ENCODE data around the gene ZNF22.

Gene ZNF22

DNA sequence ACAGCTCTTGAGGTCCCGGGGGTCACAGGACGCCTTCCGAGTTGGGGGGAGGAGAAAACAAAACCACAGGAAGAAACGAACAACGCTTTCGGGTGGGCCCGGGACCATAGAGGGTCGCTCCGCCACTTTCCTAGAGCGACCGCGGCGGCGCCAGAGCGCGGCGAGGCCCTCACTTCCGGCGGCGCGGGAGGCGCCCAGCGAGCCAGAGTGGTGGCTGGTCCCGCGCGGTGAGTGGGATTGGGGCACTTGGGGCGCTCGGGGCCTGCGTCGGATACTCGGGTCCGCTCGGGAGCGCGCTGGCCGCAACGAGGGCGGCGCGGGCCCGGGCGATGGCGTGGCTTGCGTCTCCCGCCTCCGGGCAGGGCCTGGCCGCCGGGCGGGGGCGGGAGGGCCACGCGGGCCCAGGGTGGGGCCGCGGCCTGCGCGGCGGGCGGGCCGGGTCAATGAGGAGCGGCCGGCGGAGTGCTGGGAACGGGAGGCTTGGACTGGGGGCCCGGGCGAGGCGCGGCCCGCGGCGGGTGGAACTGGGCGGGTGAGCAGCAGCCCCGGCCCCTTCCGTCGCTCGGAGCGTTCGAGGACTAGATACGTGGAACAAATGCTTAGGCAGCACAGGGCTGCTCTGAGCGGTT lies at the start of gene ZNF22:
TSS of gene ZNF22 (plus strand) at position 172 of the 629 bp plus-strand sequence. CDS start 2,446 bp downstream, outside the sequence.
- H3K4me3 ChIP-seq (ENCODE audit: low read length), result peak within 1 kb of the TSS; percentile 91
- no peak for TF ChIP-seq ZNF274 (IDR thresholded peaks at IDR 0.05; ENCODE audit: low read depth, low read length)

DNA sequence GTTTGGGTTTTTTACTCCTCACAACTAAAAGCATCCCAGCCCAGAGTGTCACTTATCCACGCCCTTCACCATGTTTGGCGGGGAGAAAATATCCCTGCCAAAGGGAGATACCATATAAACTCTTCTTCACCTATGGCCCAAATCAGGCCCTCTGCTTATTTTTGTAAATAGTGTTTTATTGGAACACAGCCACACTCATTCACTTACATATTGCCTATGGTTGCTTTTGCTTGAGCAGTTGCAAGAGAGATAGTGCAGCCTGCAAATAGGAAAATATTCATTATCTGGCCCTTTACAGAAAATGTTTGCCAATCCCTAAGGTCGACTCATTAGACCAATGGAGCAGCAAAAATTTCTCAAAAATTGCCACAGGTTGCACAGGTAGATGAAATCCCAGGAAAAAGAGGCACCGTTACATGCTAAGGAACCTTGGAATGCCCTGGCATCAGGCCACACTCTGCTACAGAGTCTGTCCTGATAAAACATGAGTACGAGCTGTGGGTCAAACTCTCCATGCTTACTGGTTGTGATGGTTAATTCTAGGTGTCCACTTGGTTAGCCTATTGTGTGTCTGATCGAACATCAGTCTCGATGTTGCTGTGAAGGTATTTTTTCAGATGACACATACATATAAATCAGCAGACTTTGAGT lies 49.0 kb upstream of the ZNF22 start:
- TF ChIP-seq ZNF274 (IDR thresholded peaks at IDR 0.05; ENCODE audit: low read depth, low read length), result no peak
- no peak overlapping the region for H3K4me3 ChIP-seq (ENCODE audit: low read length)

DNA sequence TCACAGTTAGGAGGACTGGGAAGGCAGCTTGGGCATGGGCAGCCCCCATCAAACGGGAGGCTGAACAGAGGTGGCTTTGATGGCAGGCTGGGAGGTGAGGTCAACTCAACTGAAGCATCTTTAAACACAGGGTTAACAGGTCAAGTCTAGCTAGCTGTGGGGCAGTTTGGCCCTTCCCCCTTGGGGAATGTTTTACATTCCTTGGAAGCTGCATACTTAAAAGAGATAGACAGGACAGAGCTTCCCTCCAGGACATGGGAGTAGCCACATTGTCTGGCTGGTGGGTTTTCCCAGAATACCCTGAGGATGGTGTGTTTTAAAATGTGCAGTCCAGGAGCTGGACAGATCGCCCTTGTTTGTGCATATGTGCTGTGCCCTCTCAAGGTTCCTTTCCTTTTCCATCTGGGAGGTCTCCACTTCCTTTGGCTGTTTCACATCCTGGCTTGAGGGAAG lies 47.9 kb upstream of the ZNF22 start:
- no peak overlapping the region for H3K4me3 ChIP-seq (ENCODE audit: low read length)
- TF ChIP-seq ZNF274 (IDR thresholded peaks at IDR 0.05; ENCODE audit: low read depth, low read length), result no peak

DNA sequence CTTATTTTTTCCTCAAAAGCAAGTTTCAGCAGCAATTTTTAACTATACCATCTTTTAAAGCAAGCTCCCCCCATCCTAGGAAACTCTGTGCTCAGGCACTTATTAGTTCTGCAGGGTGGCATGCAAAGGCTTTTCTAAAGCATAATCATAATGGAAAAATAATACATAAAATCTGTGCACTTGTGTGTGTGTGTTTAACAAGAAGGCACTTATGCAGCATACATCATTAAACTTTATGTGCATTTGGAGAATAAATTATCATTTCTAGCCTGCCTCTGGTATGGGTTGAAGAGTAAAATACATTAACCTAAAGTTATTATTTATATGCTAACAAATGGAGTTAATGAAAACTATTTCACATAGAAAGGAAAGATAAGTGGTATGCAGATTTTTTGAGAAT lies 46.7 kb upstream of the ZNF22 start:
- no peak for TF ChIP-seq ZNF274 (IDR thresholded peaks at IDR 0.05; ENCODE audit: low read depth, low read length)

DNA sequence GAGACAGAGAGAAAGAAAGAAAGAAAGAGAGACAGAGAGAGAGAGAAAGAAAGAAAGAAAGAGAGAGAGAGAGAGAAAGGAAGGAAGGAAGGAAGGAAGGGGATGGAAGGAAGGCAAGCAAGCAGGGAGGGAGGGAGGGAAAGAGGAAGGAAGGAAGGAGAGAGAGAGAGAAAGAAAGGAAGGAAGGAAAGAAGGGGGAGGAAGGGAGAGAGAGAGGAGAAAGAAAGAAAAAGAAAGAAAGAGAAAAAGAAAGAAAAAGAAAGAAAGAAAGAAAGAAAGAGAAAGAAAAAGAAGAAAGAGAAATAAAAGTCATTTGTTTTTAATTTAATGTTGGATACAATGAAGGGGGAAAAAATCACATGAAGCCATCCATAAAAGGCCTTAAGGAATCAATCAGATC lies 45.8 kb upstream of the ZNF22 start:
- TF ChIP-seq ZNF274 (IDR thresholded peaks at IDR 0.05; ENCODE audit: low read depth, low read length), result no peak

More for the DNA sequence above, 46.7 kb upstream of the ZNF22 start:
- H3K4me3 ChIP-seq (ENCODE audit: low read length), result no peak overlapping the region

DNA sequence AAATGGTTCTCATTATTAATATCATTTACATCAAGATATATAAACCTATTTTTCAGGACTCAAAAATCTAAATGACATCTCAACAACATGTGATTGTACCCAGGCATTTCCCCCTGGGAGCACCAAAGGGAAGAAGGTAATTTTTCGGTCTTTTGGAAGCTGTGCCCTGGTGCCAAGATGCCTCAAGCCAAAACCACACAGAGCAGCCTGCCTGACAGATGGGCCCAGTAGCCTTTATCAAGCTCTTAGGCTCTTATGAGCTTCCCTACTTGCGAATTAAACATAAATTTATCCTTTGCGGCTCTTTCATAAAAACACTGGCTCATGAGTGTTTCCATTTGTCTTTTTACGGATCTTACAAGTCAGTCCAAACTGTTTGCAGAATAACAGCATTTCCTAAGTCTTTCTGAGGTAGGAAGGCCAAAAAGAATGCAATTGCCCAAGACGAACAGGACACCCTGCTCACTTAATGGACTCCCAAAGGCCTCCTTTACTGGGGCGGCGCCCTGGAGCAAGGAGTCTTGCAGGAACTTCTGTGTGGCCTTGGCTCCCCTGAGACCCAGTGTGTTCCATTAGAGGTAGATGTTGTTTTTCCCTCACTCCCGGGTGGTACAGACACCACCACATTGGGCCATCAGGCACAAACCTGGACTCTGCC lies 45.2 kb upstream of the ZNF22 start:
- no peak overlapping the region for H3K4me3 ChIP-seq (ENCODE audit: low read length)
- no peak for TF ChIP-seq ZNF274 (IDR thresholded peaks at IDR 0.05; ENCODE audit: low read depth, low read length)

More for the DNA sequence above, 45.8 kb upstream of the ZNF22 start:
- H3K4me3 ChIP-seq (ENCODE audit: low read length), result no peak overlapping the region

DNA sequence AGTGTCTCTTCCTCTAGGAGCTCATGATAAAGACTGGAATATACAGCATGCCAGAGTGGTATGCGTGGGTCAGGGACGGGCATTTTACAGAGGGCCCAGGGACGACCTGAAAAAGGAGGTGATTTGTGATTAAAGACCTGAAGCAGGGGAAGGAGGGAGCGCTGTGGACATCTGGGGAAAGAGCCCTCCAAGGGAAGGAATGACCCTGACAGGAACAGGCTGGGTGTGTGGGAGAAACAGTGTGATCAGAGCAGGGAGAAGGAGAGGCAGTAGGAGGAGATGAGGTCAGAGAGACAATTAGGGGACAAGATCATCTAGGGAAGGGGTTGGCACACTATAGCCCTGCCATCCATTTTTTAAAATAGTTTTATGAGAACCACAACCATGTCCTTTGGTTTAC lies 44.5 kb upstream of the ZNF22 start:
- TF ChIP-seq ZNF274 (IDR thresholded peaks at IDR 0.05; ENCODE audit: low read depth, low read length), result no peak
- H3K4me3 ChIP-seq (ENCODE audit: low read length), result no peak overlapping the region

DNA sequence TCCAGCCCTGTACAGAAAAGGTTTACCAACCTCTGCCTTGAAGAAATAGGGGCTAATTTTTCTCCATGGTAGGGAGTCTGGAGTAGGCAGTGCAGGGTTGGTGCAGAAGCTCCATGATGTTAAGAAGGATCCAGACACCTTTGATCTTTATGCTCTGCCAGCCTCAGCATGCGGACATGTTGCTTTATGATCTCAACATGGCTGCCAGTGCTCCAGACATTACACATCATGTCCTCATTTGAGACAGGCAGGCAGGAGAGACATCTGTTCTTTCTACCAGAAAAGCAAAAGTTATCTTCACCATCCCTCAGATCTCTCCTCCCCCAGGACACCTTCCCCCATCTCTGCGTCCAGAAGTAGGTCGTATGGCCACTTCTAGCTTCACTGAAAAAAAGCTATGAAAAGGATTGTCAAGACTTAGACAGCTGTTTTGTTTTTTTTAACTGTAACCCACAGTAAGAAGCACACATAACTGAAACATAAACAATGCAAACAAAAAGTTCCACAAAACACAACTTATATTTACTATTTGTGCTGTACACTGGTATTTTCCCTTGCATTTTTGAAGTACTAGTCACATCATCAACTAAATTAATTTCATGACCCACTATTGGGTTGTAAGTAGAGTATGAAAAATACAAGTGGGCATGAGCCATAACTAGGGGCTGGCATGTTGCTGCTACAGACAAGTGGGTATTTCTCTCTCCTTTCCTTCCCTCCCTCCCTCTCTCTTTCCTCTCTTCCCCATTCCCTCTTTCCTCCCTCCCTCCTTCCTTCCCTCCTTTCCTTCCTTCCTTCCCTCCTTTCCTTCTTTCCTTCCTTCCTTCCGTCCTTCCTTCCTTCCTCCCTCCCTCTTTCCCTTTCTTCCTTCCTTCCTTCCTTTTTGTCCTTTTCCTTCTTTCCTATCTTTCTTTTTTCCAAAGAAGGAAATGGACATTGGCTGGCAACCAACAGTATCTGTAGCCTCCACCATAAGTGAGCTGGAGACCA lies 43.7 kb upstream of the ZNF22 start:
- no peak overlapping the region for H3K4me3 ChIP-seq (ENCODE audit: low read length)
- TF ChIP-seq ZNF274 (IDR thresholded peaks at IDR 0.05; ENCODE audit: low read depth, low read length), result no peak

DNA sequence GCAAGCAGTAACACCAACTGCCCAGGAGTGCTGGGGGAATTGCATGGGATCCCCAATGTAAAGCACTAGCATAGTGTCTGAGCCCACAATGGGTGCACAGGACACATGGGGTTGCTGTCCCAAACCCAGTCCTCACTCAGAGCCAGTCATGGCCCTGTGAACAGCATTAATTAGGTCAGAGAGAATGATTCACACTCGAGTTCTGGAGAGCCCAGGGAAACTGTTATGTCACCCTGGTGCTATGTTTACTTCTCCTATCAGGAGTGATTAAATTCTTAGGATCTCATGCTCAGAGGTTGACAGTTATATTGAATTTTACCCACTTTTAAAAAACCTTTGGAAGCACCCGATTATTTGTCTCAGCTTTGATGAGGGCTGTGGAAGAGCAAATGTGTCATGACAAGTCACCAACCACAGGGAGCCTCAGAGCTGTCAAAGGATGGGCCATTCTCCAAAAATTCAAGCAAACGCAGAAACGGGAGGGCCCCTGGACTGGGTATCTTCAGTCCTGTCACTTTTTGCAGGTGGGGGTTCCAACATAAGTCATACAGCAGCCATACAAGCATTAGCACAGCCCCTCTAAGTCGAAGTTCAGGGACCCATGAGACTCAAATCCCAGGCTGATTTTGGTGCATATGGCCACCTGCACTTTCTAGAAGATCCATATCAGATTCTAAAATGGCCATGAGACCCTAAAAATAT lies 42.4 kb upstream of the ZNF22 start:
- peak overlapping the region; percentile 97 for H3K4me3 ChIP-seq (ENCODE audit: low read length)
- TF ChIP-seq ZNF274 (IDR thresholded peaks at IDR 0.05; ENCODE audit: low read depth, low read length), result no peak

DNA sequence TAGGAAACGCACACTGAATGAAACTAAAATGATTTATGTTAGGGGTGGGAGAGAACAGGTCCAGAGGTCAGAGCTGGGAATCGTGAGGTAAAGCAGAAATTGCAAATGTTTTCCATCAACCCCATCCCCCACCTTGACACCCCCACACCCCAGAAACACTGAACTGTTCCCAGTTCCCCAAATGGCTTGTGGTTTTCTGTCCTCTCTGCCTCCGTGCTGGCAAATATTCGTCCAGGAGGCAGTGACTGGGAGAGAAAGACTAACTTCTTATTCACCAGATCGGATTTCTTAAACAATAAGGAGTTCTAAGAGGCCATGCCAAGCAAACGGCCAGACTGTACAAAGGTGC lies 41.9 kb upstream of the ZNF22 start:
- H3K4me3 ChIP-seq (ENCODE audit: low read length), result peak overlapping the region; percentile 97
- TF ChIP-seq ZNF274 (IDR thresholded peaks at IDR 0.05; ENCODE audit: low read depth, low read length), result no peak

DNA sequence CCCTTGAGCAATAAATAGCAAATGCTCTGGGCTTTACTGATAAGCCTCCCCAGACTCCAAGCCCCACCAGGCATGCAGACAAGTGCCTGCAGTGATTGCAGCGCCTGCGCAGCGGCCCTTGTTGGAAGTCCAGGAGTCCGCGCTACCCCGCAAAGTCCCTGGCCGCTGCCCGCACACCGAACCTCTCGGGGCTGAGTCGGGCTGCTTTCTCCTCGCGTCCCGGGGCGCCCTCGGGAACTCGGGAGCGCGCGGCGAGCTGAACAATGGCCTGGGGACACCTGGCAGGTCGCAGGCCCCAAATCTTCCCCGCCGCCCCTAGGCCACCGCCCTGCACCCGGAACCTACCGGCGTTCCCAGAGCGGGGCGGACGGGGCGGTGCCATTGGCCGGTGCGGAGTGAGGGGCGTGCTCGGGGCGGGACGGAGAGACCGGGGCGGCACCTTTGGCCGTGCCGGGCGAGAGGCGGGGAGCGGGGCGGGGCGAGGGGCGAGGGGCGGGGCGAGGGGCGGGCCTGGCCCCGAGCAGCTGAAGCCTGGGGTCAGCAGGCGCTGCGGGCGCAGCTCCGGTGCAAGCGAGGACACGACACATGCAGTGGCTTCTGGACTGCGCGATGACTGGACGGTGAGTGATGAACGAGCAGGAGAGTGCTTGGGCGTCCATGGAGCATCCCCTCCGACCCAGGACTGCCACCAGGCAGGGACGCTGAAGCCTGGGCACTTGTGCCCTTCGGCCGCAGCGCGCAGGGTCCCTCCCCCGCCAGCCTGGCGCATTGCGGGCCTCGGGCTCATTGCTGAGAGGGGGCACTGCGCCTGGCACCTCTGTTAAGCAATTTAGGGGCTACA lies 41.3 kb upstream of the ZNF22 start, which contains the start of gene RASSF4:
TSS of gene RASSF4 (plus strand) at position 556 of the 841 bp plus-strand sequence. CDS start 10,401 bp downstream, outside the sequence.
- no peak for TF ChIP-seq ZNF274 (IDR thresholded peaks at IDR 0.05; ENCODE audit: low read depth, low read length)
- H3K4me3 ChIP-seq (ENCODE audit: low read length), result peak within 1 kb of the TSS; percentile 97

DNA sequence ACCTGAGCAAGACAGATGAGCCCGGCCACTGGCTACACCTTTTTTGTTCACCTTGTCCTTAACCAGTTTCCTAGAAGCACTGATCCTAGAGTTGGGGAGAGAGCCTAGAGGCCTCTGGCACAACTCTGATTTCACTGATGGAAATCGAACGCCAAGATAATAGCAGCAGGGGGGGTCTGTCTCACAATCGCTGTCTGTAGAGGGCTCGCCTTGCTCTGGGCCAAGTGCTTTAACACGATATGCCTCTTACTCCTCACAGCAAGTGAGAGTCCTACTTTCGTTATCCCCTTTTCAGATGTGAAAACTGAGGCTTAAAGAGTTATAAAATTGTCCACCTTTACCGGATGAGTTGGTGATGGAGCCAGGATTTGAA lies 40.6 kb upstream of the ZNF22 start:
- H3K4me3 ChIP-seq (ENCODE audit: low read length), result peak overlapping the region; percentile 46
- no peak for TF ChIP-seq ZNF274 (IDR thresholded peaks at IDR 0.05; ENCODE audit: low read depth, low read length)
